Cardiac muscle cell (in vitro differentiated cells and primary cell): Measurements from ENCODE around the gene ACOT7. TPM values are rescaled to one million over a fixed set of nuclear protein-coding genes. Genes with fewer than 3 reads are reported as not detected.
"Not testable (repeated sequence)": the region's sequence is repeated elsewhere in the genome, so short reads cannot be mapped to it uniquely, and the experiment has no call there.

Source experiments
- DNase-seq, 2 donors: peaks; one replicate each; pipeline versions ENCODE4 v3.0.0 to v3.0.0-alpha.2; 2010 to 2017; ENCODE audit warnings: low read depth in 1 of 2, low spot score in 1 of 2
- H3K27ac ChIP-seq: fragments of 200-600 bp; sonication (generic); 2 replicates; pipeline ENCODE4 v1.5.1; 2016
- H3K27me3 ChIP-seq: fragments of 200-600 bp; sonication (generic); 2 replicates; pipeline ENCODE4 v1.6.0; 2016; ENCODE audit warnings: control low read depth
- H3K36me3 ChIP-seq: fragments of 200-600 bp; sonication (generic); 2 replicates; pipeline ENCODE4 v1.5.1; 2016; ENCODE audit warnings: control low read depth
- H3K4me1 ChIP-seq: fragments of 200-600 bp; sonication (generic); 2 replicates; pipeline ENCODE4 v1.8.1; 2017; ENCODE audit warnings: low read depth, mild to moderate bottlenecking, mixed run types
- H3K4me3 ChIP-seq: fragments of 200-600 bp; sonication (generic); 2 replicates; pipeline ENCODE4 v1.5.1; 2016; ENCODE audit warnings: mild to moderate bottlenecking
- H3K9me3 ChIP-seq: fragments of 200-600 bp; sonication (generic); 2 replicates; pipeline ENCODE4 v1.5.1; 2017; ENCODE audit warnings: low read depth, mild to moderate bottlenecking, control low read depth
- CTCF ChIP-seq: IDR thresholded peaks from 2 replicates; pipeline ENCODE4 v1.5.1; 2012; ENCODE audit warnings: low read depth, mild to moderate bottlenecking, low read length
- polyA plus RNA-seq: library from polyadenylated mRNA; unstranded; fragments of >200 nt; fragmentation: Nextera tagmentation; extraction: Ambion mirVana; gene quantifications from 2 replicates; pipeline ENCODE4 v1.2.1, GENCODE V29; 2016
- total RNA-seq: library from RNA; depleted of rRNA; stranded (reverse); fragments of >200 nt; gene quantifications from 2 replicates; pipeline ENCODE4 v1.2.3, GENCODE V29; 2016

Gene ACOT7
- total and polyA plus RNA-seq, 2 experiments from 2014 or later, result 11.8 to 51.2 TPM

DNA sequence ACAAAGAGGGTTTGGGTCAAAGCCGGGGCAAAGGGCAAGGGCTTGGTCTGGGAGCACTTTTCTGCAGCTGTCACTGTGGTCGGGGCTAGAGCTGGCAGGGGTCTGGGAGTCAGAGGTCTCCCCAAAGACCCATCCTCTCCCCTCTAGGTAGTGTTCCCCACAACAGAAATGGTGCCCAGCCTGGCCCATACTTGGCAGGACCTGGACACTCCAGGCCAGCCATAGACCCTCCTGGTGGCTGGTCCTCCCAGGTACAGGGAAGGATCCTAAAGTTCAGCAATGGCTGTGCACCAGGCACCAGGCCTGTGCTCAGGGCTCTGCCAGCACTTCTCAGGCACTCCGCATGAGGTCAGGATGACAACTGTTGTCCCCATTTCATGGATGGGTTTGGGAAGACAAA is 42.0 kb upstream of the ACOT7 start:
- TF ChIP-seq CTCF, result no peak
- Histone ChIP-seq H3K9me3 (no peaks in the 10 kb centered on the region), H3K27ac (no peak overlapping the region), H3K4me3 (no peak overlapping the region), H3K36me3 (no peaks in the 10 kb centered on the region), H3K27me3 (peaks cover 29% of the 10 kb centered on the region), H3K4me1 (no peaks in the 10 kb centered on the region)
- DNase-seq, result no peak

- TF ChIP-seq CTCF, result no peak
- H3K4me1 ChIP-seq, result no peaks in the 10 kb centered on the region
- peaks cover 26% of the 10 kb centered on the region for H3K27me3 ChIP-seq
- no peaks in the 10 kb centered on the region for H3K9me3 ChIP-seq
- no peaks in the 10 kb centered on the region for H3K36me3 ChIP-seq
- no peak overlapping the region for H3K4me3 ChIP-seq
- no peak for DNase-seq
- H3K27ac ChIP-seq, result no peak overlapping the region
Observed at GRCh38 chr1:6435129-6435528, 41.6 kb upstream of the ACOT7 start.

GRCh38 chr1:6434186-6434585 is 40.6 kb upstream of the ACOT7 start:
- H3K27me3 ChIP-seq, result peaks cover 17% of the 10 kb centered on the region
- H3K4me3 ChIP-seq, result no peak overlapping the region
- no peak for DNase-seq
- no peak for TF ChIP-seq CTCF
- H3K27ac ChIP-seq, result no peak overlapping the region
- no peaks in the 10 kb centered on the region for H3K4me1 ChIP-seq
- no peaks in the 10 kb centered on the region for H3K36me3 ChIP-seq
- no peaks in the 10 kb centered on the region for H3K9me3 ChIP-seq

GRCh38 chr1:6431645-6432579 is 38.3 kb upstream of the ACOT7 start:
- H3K27me3 ChIP-seq, result peaks cover 24% of the 10 kb centered on the region
- not testable (repeated sequence) for H3K9me3 ChIP-seq, DNase-seq, H3K4me3 ChIP-seq, H3K4me1 ChIP-seq, H3K36me3 ChIP-seq, H3K27ac ChIP-seq

- not testable (repeated sequence) for H3K4me3 ChIP-seq, DNase-seq, H3K9me3 ChIP-seq, H3K27ac ChIP-seq, H3K4me1 ChIP-seq, H3K36me3 ChIP-seq
- peaks cover 34% of the 10 kb centered on the region for H3K27me3 ChIP-seq
Observed at GRCh38 chr1:6429660-6430411, 36.3 kb upstream of the ACOT7 start.

GRCh38 chr1:6428453-6428852 is 34.9 kb upstream of the ACOT7 start:
- not testable (repeated sequence) for H3K9me3 ChIP-seq, DNase-seq, H3K4me1 ChIP-seq, H3K27ac ChIP-seq, H3K4me3 ChIP-seq, H3K36me3 ChIP-seq
- peaks cover 47% of the 10 kb centered on the region for H3K27me3 ChIP-seq
